Gastroesophageal sphincter (tissue), 4 donors: Measurements from ENCODE around the gene CPT1B. TPM values are rescaled to one million over a fixed set of nuclear protein-coding genes. Genes with fewer than 3 reads are reported as not detected.

Experiments
- ATAC-seq: fragments of 150-250 bp; one replicate; pipeline ENCODE4 v1.9.1; 2016; ENCODE audit warnings: mild to moderate bottlenecking, moderate library complexity
- H3K27ac ChIP-seq, 4 donors: fragments of 200-600 bp; sonication (generic) in 3 of 4; 1 replicate in 3 of 4; 2 replicates in 1 of 4; pipeline ENCODE4 v1.5.1; 2016 to 2019
- H3K27me3 ChIP-seq: fragments of 200-600 bp; sonication (generic); one replicate; pipeline ENCODE4 v1.5.1; 2019
- H3K36me3 ChIP-seq, 2 donors: fragments of 200-600 bp; sonication (generic); one replicate each; pipeline ENCODE4 v1.5.1; 2019; ENCODE audit warnings: control low read depth in 1 of 2
- H3K4me1 ChIP-seq, 3 donors: fragments of 200-600 bp; sonication (generic); 1 replicate in 2 of 3; 2 replicates in 1 of 3; pipeline ENCODE4 v1.5.1; 2016 to 2019; ENCODE audit warnings: control low read depth in 2 of 3
- H3K4me3 ChIP-seq, 2 donors: fragments of 200-600 bp; sonication (generic); one replicate each; pipeline ENCODE4 v1.5.1; 2019; ENCODE audit warnings: mild to moderate bottlenecking in 1 of 2, moderate library complexity in 1 of 2
- H3K9me3 ChIP-seq, 3 donors: fragments of 200-600 bp; sonication (generic); one replicate each; pipeline ENCODE4 v1.5.1; 2017 to 2019; ENCODE audit warnings: control low read depth in 2 of 3
- EP300 ChIP-seq: sonication (generic); formaldehyde crosslinking; IDR thresholded peaks from one replicate; pipeline ENCODE4 v1.6.1; 2017; ENCODE audit warnings: antibody characterized with exemption, mild to moderate bottlenecking
- POLR2A ChIP-seq, 2 donors: fragments of 450-650 bp; IDR thresholded peaks; one replicate each; pipeline ENCODE4 v1.6.1; 2017; ENCODE audit warnings: antibody characterized with exemption in 2 of 2, mild to moderate bottlenecking in 2 of 2, moderate library complexity in 1 of 2
- POLR2AphosphoS5 ChIP-seq: sonication (generic); formaldehyde crosslinking; IDR thresholded peaks from one replicate; pipeline ENCODE4 v1.6.1; 2017; ENCODE audit warnings: antibody characterized with exemption
- WGBS, 2 donors: methylation state at CpG; one replicate each; pipeline ENCODE4 v1.1.5; 2018; ENCODE audit warnings: low coverage in 1 of 2; 5-methylcytosine and 5-hydroxymethylcytosine counted together
- total RNA-seq, 4 donors: library from RNA; depleted of rRNA; stranded (reverse); fragments of >200 nt; gene quantifications; one replicate each; pipeline ENCODE4 v1.1.0, GENCODE V29; 2016
- TF ChIP-seq, protein P1 (sequence below), 4 experiments: fragments of 200-600 bp in 2 of 4; fragments of 450-650 bp in 2 of 4; sonication (generic) in 1 of 4; IDR thresholded peaks; one replicate each; pipeline ENCODE4 v1.5.1; 2017 to 2019; ENCODE audit warnings: antibody characterized with exemption in 4 of 4, mild to moderate bottlenecking in 2 of 4, moderate library complexity in 2 of 4

Gene CPT1B
- total RNA-seq, 4 donors from 2014 or later, result 3.1 to 13.4 (median 6.5) TPM

DNA sequence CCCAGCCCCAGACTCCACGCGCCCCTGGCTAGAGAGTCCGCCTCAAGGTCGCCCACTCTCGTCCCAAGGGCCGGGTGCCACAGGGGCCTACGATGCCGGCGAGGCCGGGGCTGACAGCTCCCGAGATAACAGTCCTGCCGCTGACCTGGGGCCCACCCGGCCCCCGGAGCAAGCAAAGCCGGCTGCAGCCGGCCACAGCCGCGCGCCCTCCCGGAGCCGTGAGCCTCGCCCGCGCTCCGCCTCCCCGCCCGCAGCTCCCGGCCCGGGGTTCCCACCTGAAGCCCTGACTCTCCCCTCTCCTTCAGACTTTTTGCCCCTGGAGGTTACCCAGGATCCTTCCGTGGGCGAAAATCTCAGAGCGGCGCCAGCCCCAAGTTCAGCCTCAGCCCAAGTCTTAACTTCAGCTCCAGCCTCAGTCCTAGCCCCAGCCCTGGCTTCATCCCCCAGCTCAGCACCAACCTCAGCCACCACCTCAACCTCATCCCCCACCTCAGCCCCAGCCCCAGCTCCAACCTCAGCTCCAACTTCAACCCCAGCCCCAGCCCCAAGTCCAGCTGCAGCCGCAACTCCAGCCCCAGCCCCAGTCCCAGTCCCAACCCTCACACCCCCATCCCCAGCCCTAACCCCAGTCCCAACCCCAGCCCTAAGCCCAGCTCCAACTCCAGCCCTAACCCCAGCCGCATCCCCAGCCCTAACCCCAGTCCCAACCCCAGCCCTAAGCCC lies 30.8 kb downstream of the CPT1B start:
- WGBS, 2 donors, result 13% methylated on average over 4 of the region's 35 CpGs; no CpG with 5 or more reads in 1 of the 2 donors
- peaks cover 91% of the 10 kb centered on the region for H3K27me3 ChIP-seq
- no peaks in the 10 kb centered on the region for H3K36me3 ChIP-seq
- no peak overlapping the region for H3K27ac ChIP-seq
- no peak for TF ChIP-seq POLR2A (IDR thresholded peaks at IDR 0.05)
- TF ChIP-seq EP300, result no peak
- no peak for TF ChIP-seq POLR2AphosphoS5
- TF ChIP-seq, protein P1, sequence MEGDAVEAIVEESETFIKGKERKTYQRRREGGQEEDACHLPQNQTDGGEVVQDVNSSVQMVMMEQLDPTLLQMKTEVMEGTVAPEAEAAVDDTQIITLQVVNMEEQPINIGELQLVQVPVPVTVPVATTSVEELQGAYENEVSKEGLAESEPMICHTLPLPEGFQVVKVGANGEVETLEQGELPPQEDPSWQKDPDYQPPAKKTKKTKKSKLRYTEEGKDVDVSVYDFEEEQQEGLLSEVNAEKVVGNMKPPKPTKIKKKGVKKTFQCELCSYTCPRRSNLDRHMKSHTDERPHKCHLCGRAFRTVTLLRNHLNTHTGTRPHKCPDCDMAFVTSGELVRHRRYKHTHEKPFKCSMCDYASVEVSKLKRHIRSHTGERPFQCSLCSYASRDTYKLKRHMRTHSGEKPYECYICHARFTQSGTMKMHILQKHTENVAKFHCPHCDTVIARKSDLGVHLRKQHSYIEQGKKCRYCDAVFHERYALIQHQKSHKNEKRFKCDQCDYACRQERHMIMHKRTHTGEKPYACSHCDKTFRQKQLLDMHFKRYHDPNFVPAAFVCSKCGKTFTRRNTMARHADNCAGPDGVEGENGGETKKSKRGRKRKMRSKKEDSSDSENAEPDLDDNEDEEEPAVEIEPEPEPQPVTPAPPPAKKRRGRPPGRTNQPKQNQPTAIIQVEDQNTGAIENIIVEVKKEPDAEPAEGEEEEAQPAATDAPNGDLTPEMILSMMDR (IDR thresholded peaks at IDR 0.05), result no peak
- no peak overlapping the region for H3K4me3 ChIP-seq
- no peaks in the 10 kb centered on the region for H3K9me3 ChIP-seq
- ATAC-seq, result no peak
- peaks cover 0 to 33% (median 17%) of the 10 kb centered on the region in 3 donors for H3K4me1 ChIP-seq

DNA sequence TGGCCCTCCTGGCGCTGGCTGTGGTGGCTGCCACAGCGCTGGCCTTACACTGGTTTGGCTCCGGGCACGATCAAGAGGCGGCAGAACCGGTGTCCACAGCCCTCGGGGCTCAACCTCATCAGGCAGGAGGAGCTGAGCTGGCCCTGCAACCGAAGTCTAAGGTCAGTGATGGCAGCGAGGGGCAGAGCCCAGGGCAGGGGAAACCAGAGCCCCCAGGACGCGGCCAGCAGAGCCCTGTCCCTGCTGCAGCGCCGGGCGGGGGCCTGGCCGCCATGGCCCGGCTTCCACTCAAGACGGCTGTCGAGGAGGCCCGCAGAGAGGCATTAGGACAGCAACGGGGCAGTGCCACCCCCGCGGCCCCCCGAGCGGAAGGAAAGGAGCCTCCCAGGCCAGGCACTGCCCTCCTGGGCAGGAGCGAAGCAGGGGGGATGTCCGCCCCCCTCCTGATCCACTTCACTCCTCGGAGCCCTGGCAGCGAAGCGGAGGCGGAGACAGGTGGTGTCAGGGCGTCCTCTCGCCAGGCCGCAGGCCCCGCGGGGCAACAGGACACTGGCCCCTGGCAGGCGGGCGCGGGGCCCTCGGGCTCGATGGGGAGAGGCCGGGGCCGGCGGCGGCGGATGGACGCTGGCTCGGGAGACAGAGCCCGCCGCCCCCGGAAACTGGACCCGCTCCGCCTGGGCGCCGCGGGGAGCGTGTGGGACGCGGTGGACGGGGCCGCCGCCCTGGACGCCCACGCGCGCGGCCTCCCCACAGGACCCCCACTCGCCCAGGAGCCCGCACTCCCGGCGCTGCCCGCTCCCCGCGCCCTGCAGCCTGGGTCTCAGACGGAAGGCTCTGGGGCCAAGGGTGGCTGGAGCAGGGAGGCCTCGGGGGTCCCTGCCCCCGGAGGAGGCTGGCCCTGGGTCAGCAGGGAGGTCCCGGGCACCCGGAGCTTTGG lies 31.6 kb downstream of the CPT1B start:
- Histone ChIP-seq H3K4me3 (no peak overlapping the region), H3K4me1 (peaks cover 0 to 33% (median 17%) of the 10 kb centered on the region in 3 donors), H3K36me3 (no peaks in the 10 kb centered on the region), H3K27me3 (peaks cover 84% of the 10 kb centered on the region), H3K27ac (no peak overlapping the region), H3K9me3 (no peaks in the 10 kb centered on the region)
- no CpG with 5 or more reads among the region's 78 CpGs for WGBS, 2 donors
- TF ChIP-seq EP300, result no peak
- TF ChIP-seq, protein P1 (IDR thresholded peaks at IDR 0.05), result no peak
- TF ChIP-seq POLR2AphosphoS5, result no peak
- TF ChIP-seq POLR2A (IDR thresholded peaks at IDR 0.05), result no peak
- ATAC-seq, result no peak

DNA sequence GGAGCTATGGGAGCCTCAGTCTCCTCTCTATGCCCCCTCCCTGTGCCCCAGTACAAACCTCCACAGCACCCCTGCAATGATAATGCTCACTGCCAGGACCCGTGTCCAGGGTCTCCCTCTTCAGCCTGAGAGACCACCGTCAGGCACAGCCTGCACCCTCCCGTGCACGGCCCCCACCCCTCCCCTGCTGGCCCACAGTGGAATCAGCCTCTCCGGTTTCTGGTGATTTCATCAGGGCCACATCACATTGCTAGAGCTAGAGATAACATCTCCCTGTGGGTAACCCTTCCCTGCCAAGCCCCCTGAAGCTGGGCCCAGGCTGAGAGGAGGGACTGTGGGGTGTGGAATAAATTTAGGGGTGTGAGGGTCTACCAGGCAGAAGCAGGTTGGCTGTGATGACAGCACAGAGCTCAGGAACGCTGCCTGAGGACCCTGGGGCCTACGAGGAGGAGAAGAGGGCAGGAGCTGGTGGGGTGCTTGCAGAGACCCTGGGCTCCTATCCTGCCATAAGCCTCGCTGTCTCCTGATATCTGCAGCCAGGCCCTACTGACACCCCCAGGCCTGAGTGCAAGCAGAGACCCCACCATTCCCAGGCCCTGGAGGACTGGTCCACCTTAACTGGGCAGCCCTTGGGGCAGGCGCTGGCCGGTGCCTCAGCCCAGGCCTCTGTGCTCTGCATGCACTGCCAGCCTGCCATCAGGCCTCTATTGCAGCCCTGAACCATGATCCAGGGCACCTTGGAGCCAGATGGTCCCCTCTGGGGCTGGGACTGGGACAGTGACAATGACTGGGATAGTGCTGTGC lies 32.5 kb downstream of the CPT1B start, which contains the start of gene KLHDC7B:
KLHDC7B (plus strand) TSS at position 378 of the 804 bp plus-strand sequence; CDS start at position 723, 345 bp downstream.
- peaks cover 0 to 33% (median 17%) of the 10 kb centered on the region in 3 donors for H3K4me1 ChIP-seq
- H3K9me3 ChIP-seq, result no peaks in the 10 kb centered on the region
- H3K36me3 ChIP-seq, result no peaks in the 10 kb centered on the region
- no peak within 1 kb of the TSS for H3K4me3 ChIP-seq
- no peak for ATAC-seq
- peak within 1 kb of the TSS in 1 of 4 donors; percentile 42 for H3K27ac ChIP-seq
- TF ChIP-seq POLR2A (IDR thresholded peaks at IDR 0.05), result no peak
- TF ChIP-seq EP300, result no peak
- no peak for TF ChIP-seq POLR2AphosphoS5
- TF ChIP-seq, protein P1 (IDR thresholded peaks at IDR 0.05), result no peak
- WGBS, 2 donors, result no CpG with 5 or more reads among the region's 10 CpGs
- peaks cover 75% of the 10 kb centered on the region for H3K27me3 ChIP-seq

DNA sequence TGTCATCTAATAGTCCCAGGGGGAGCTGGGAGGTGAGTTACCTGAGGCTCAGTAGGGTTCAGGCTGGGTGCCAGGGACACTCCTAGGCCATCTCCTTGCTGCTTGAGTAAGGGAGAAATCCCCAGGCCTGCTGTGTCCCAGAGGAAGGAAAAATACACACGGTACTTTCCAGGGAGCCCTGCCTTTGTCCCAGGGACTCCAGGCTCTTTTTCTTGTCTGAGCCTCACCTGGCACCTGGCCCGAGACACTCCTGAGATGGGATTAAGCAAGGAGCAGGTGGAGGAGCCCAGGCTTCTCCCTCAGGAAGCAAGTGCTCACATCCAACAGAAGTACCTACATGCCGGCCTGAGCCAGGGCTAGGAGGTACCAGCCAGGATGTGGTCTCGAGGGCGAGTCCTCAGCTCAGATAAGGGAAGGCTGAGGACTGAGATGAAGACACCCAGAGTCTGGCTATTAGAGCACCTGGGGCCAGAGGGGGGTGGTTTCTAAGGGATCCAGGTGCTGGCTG lies 33.4 kb downstream of the CPT1B start:
- Histone ChIP-seq H3K36me3 (no peaks in the 10 kb centered on the region), H3K4me3 (no peak overlapping the region), H3K27me3 (peaks cover 68% of the 10 kb centered on the region), H3K9me3 (no peaks in the 10 kb centered on the region), H3K27ac (peak overlapping the region in 1 of 4 donors; percentile 42), H3K4me1 (peaks cover 0 to 33% (median 17%) of the 10 kb centered on the region in 3 donors)
- 46 to 100% methylated on average over 1 to 2 of the region's 5 CpGs for WGBS, 2 donors
- TF ChIP-seq POLR2AphosphoS5, result no peak
- TF ChIP-seq, protein P1 (IDR thresholded peaks at IDR 0.05), result no peak
- no peak for TF ChIP-seq POLR2A (IDR thresholded peaks at IDR 0.05)
- no peak for TF ChIP-seq EP300
- ATAC-seq, result no peak
